Measurements from ENCODE around the gene ZNF646. TPM values are rescaled to one million over a fixed set of nuclear protein-coding genes. Genes with fewer than 3 reads are reported as not detected.

The ZNF646 gene
- total RNA-seq, 2 experiments from 2014 or later: 18.6 to 19.9 TPM

- Mint-ChIP-seq H3K9me3 (no peaks in the 10 kb centered on the region), H3K27ac (peak overlapping the region; percentile 97), H3K27me3 (no peaks in the 10 kb centered on the region), H3K4me3 (peak overlapping the region; percentile 98), H3K36me3 (no peaks in the 10 kb centered on the region), H3K4me1 (ENCODE audit: low read depth) (peaks cover 34% of the 10 kb centered on the region)
- ChIA-PET POLR2A (interaction anchor here (1.5 to 2.4 kb wide), 5 partner anchors 8 to 107 kb away, joined by 5 to 23 read pairs (median 16); partner anchors contain the start of genes FUS, KAT8 and VKORC1), CTCF (interaction anchor here (1.3 to 3.4 kb wide), 4 partner anchors 20 to 119 kb away, joined by 3 to 22 read pairs (median 14); partner anchors contain the start of gene HSD3B7)
- DNase-seq: peak; percentile 65
- intact Hi-C loops (cut with micrococcal nuclease): no loop called here
These were observed 1.6 kb upstream of the ZNF646 start for GRCh38 chr16:31072540-31073141.

- Mint-ChIP-seq H3K4me1 (ENCODE audit: low read depth) (peaks cover 34% of the 10 kb centered on the region), H3K9me3 (no peaks in the 10 kb centered on the region), H3K27ac (peak overlapping the region; percentile 97), H3K36me3 (peaks cover 6% of the 10 kb centered on the region), H3K27me3 (no peaks in the 10 kb centered on the region), H3K4me3 (peak overlapping the region; percentile 98)
- peak; percentile 93 for DNase-seq
- intact Hi-C loops (cut with micrococcal nuclease): no loop called here
- POLR2A ChIA-PET: interaction anchor here (0.6 to 2.4 kb wide), 13 partner anchors 9 to 796 kb away, joined by 3 to 23 read pairs (median 5); partner anchors contain the start of genes ARMC5, FUS, KAT8 and SETD1A
- CTCF ChIA-PET: interaction anchor here (0.6 to 3.4 kb wide), 7 partner anchors 19 to 139 kb away, joined by 3 to 22 read pairs (median 5); partner anchors contain the start of genes HSD3B7 and KAT8
These were observed 866 bp upstream of the ZNF646 start for GRCh38 chr16:31073142-31073969.

- ChIA-PET POLR2A (interaction anchor here (0.6 to 2.4 kb wide), 10 partner anchors 10 to 117 kb away, joined by 3 to 23 read pairs (median 6); partner anchors contain the start of genes FUS, KAT8, SETD1A and STX4), CTCF (interaction anchor here (1.9 to 2.4 kb wide), 2 partner anchors 68 to 121 kb away, joined by 9 to 22 read pairs; no protein-coding TSS in a partner anchor)
- Mint-ChIP-seq H3K4me1 (ENCODE audit: low read depth) (peaks cover 27% of the 10 kb centered on the region), H3K9me3 (no peaks in the 10 kb centered on the region), H3K27ac (peak overlapping the region; percentile 92), H3K27me3 (no peaks in the 10 kb centered on the region), H3K36me3 (peaks cover 17% of the 10 kb centered on the region), H3K4me3 (peak overlapping the region; percentile 89)
- no peak for DNase-seq
- intact Hi-C loops (cut with micrococcal nuclease): loop anchor here (1.0 to 2.0 kb wide), 10 partner anchors 20 to 794 kb away; partner anchors contain the start of genes ARMC5, FUS, KAT8 and SETD1A
These were observed 577 bp downstream of the ZNF646 start for GRCh38 chr16:31074814-31075183.

- intact Hi-C loops (cut with micrococcal nuclease): no loop called here
- Mint-ChIP-seq H3K4me3 (no peak overlapping the region), H3K27ac (no peak overlapping the region), H3K27me3 (no peaks in the 10 kb centered on the region), H3K36me3 (peaks cover 22% of the 10 kb centered on the region), H3K4me1 (ENCODE audit: low read depth) (peaks cover 31% of the 10 kb centered on the region), H3K9me3 (no peaks in the 10 kb centered on the region)
- CTCF ChIA-PET: interaction anchor here (0.8 kb wide), 1 partner anchor 66 kb away, joined by 3 read pairs; no protein-coding TSS in a partner anchor
- no peak for DNase-seq
- POLR2A ChIA-PET: no interaction called here
These were observed 2.1 kb downstream of the ZNF646 start for GRCh38 chr16:31076319-31076718.

GRCh38 chr16:31077024-31077423 lies 2.8 kb downstream of the ZNF646 start:
- peaks cover 25% of the 10 kb centered on the region for H3K4me1 Mint-ChIP-seq (ENCODE audit: low read depth)
- DNase-seq: no peak
- intact Hi-C loops (cut with micrococcal nuclease): no loop called here
- POLR2A ChIA-PET: no interaction called here
- H3K9me3 Mint-ChIP-seq: no peaks in the 10 kb centered on the region
- H3K27ac Mint-ChIP-seq: no peak overlapping the region
- H3K4me3 Mint-ChIP-seq: no peak overlapping the region
- peaks cover 22% of the 10 kb centered on the region for H3K36me3 Mint-ChIP-seq
- H3K27me3 Mint-ChIP-seq: no peaks in the 10 kb centered on the region
- CTCF ChIA-PET: no interaction called here

- no peaks in the 10 kb centered on the region for H3K9me3 Mint-ChIP-seq
- no peak for DNase-seq
- H3K4me3 Mint-ChIP-seq: no peak overlapping the region
- peaks cover 23% of the 10 kb centered on the region for H3K36me3 Mint-ChIP-seq
- ChIA-PET CTCF (no interaction called here), POLR2A (no interaction called here)
- intact Hi-C loops (cut with micrococcal nuclease): no loop called here
- H3K4me1 Mint-ChIP-seq (ENCODE audit: low read depth): peaks cover 22% of the 10 kb centered on the region
- H3K27ac Mint-ChIP-seq: no peak overlapping the region
- H3K27me3 Mint-ChIP-seq: no peaks in the 10 kb centered on the region
These were observed 3.6 kb downstream of the ZNF646 start for GRCh38 chr16:31077592-31078396.

- no peaks in the 10 kb centered on the region for H3K27me3 Mint-ChIP-seq
- H3K9me3 Mint-ChIP-seq: no peaks in the 10 kb centered on the region
- CTCF ChIA-PET: no interaction called here
- H3K27ac Mint-ChIP-seq: peak overlapping the region; percentile 13
- no peak overlapping the region for H3K4me3 Mint-ChIP-seq
- POLR2A ChIA-PET: no interaction called here
- DNase-seq: no peak
- peaks cover 26% of the 10 kb centered on the region for H3K36me3 Mint-ChIP-seq
- H3K4me1 Mint-ChIP-seq (ENCODE audit: low read depth): peaks cover 22% of the 10 kb centered on the region
- intact Hi-C loops (cut with micrococcal nuclease): no loop called here
These were observed 4.5 kb downstream of the ZNF646 start for GRCh38 chr16:31078597-31079341.

GRCh38 chr16:31079342-31079944 lies 5.2 kb downstream of the ZNF646 start:
- H3K9me3 Mint-ChIP-seq: no peaks in the 10 kb centered on the region
- no peaks in the 10 kb centered on the region for H3K27me3 Mint-ChIP-seq
- CTCF ChIA-PET: no interaction called here

GRCh38 chr16:31080035-31080629 lies 5.9 kb downstream of the ZNF646 start:
- intact Hi-C loops (cut with micrococcal nuclease): no loop called here
- H3K4me3 Mint-ChIP-seq: no peak overlapping the region
- CTCF ChIA-PET: no interaction called here
- H3K9me3 Mint-ChIP-seq: no peaks in the 10 kb centered on the region
- no peak overlapping the region for H3K27ac Mint-ChIP-seq
- DNase-seq: no peak
- peaks cover 26% of the 10 kb centered on the region for H3K36me3 Mint-ChIP-seq
- no peaks in the 10 kb centered on the region for H3K27me3 Mint-ChIP-seq
- POLR2A ChIA-PET: interaction anchor here (1.0 kb wide), 1 partner anchor 14 kb away, joined by 3 read pairs; no protein-coding TSS in a partner anchor
- H3K4me1 Mint-ChIP-seq (ENCODE audit: low read depth): peaks cover 15% of the 10 kb centered on the region

More at GRCh38 chr16:31079342-31079944, 5.2 kb downstream of the ZNF646 start:
- no peak for DNase-seq
- no peak overlapping the region for H3K27ac Mint-ChIP-seq
- no peak overlapping the region for H3K4me3 Mint-ChIP-seq
- intact Hi-C loops (cut with micrococcal nuclease): no loop called here
- peaks cover 26% of the 10 kb centered on the region for H3K36me3 Mint-ChIP-seq
- POLR2A ChIA-PET: interaction anchor here (1.0 kb wide), 1 partner anchor 15 kb away, joined by 3 read pairs; no protein-coding TSS in a partner anchor
- H3K4me1 Mint-ChIP-seq (ENCODE audit: low read depth): peaks cover 22% of the 10 kb centered on the region

- no peak overlapping the region for H3K27ac Mint-ChIP-seq
- peaks cover 26% of the 10 kb centered on the region for H3K36me3 Mint-ChIP-seq
- DNase-seq: no peak
- peaks cover 12% of the 10 kb centered on the region for H3K4me1 Mint-ChIP-seq (ENCODE audit: low read depth)
- intact Hi-C loops (cut with micrococcal nuclease): no loop called here
- H3K9me3 Mint-ChIP-seq: no peaks in the 10 kb centered on the region
- CTCF ChIA-PET: no interaction called here
- POLR2A ChIA-PET: interaction anchor here (1.0 kb wide), 1 partner anchor 13 kb away, joined by 3 read pairs; no protein-coding TSS in a partner anchor
- H3K4me3 Mint-ChIP-seq: no peak overlapping the region
- no peaks in the 10 kb centered on the region for H3K27me3 Mint-ChIP-seq
These were observed 6.7 kb downstream of the ZNF646 start for GRCh38 chr16:31080756-31081419.

Measured in activated CD4-positive, alpha-beta memory T cell treated with anti-CD3 and anti-CD28 coated beads for 36 hours (primary cell).